Measurements from ENCODE around the gene CALHM5.

CALHM5 gene

DNA sequence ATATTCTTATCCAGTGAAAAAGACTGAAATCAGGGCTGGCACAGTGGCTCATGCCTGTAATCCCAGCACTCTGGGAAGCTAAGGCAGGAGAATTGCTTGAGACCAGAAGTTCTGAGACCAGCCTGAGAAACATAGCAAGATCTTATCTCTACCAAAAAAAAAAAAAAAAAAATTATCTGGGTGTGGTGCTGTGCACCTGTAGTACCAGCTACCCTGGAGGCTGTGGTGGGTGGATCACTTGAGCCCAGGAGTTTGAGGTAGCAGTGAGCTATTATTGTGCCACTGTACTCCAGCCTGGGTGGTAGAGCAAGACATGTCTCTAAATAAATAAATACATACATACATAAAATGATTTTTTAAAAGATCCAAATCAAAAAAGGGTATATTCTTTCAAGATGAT is 43.9 kb upstream of the CALHM5 start:
- TF ChIP-seq MYC (IDR thresholded peaks at IDR 0.05; ENCODE audit: low read depth, low read length) (no peak), POLR2A (IDR thresholded peaks at IDR 0.05; ENCODE audit: extremely low read depth, insufficient read length) (no peak)
- TF ChIP-seq, protein P1, sequence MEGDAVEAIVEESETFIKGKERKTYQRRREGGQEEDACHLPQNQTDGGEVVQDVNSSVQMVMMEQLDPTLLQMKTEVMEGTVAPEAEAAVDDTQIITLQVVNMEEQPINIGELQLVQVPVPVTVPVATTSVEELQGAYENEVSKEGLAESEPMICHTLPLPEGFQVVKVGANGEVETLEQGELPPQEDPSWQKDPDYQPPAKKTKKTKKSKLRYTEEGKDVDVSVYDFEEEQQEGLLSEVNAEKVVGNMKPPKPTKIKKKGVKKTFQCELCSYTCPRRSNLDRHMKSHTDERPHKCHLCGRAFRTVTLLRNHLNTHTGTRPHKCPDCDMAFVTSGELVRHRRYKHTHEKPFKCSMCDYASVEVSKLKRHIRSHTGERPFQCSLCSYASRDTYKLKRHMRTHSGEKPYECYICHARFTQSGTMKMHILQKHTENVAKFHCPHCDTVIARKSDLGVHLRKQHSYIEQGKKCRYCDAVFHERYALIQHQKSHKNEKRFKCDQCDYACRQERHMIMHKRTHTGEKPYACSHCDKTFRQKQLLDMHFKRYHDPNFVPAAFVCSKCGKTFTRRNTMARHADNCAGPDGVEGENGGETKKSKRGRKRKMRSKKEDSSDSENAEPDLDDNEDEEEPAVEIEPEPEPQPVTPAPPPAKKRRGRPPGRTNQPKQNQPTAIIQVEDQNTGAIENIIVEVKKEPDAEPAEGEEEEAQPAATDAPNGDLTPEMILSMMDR (IDR thresholded peaks at IDR 0.05; ENCODE audit: low read depth, low read length): no peak
- TF ChIP-seq, protein P2, sequence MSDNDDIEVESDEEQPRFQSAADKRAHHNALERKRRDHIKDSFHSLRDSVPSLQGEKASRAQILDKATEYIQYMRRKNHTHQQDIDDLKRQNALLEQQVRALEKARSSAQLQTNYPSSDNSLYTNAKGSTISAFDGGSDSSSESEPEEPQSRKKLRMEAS (IDR thresholded peaks at IDR 0.05; ENCODE audit: low read depth, low read length): no peak
- DNase-seq (ENCODE audit: low read depth): no peak

DNA sequence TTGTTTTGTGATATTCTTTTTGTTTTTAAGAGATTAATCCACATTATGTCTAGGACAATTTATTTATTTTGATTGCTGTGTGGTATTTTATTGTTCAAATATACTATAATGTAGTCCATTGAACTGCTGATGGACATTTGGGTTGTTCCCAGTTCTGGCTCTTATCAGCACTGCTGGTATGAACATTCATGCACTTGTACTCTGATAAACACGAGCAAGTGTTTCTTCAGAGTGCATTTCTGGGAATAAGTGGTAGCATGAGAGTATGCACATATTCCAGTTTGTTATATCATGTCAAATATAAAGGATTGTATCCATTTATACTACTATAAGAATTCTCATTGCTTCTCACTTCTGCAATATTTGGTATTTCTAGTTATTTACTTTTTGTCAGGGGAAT is 43.1 kb upstream of the CALHM5 start:
- no peak overlapping the region for H3K4me3 ChIP-seq (ENCODE audit: low read depth, low read length)
- no peak for DNase-seq (ENCODE audit: low read depth)
- TF ChIP-seq, protein P2 (IDR thresholded peaks at IDR 0.05; ENCODE audit: low read depth, low read length): no peak
- TF ChIP-seq, protein P1 (IDR thresholded peaks at IDR 0.05; ENCODE audit: low read depth, low read length): no peak
- no peak for TF ChIP-seq POLR2A (IDR thresholded peaks at IDR 0.05; ENCODE audit: extremely low read depth, insufficient read length)
- no peak for TF ChIP-seq MYC (IDR thresholded peaks at IDR 0.05; ENCODE audit: low read depth, low read length)

More for the DNA sequence above, 43.9 kb upstream of the CALHM5 start:
- no peak overlapping the region for H3K4me3 ChIP-seq (ENCODE audit: low read depth, low read length)

DNA sequence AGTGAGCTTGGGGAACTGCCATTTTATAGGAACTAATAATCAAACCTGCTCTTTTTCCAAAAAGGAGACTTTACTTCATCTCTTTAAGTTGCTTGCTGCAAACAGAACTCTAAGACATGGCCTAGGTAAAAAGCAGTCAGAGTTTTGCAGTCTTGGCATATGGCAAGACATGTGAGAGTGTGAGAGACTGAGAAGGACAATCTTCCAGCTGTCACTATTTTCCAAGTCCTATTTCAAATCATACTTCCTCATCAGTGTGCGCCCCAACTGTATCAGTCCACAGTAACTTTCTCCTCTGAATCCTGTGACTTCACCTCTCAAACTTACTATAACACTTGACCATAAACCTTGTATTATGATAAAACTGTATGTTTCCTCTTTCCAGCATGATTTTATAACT is 39.9 kb upstream of the CALHM5 start:
- no peak overlapping the region for H3K4me3 ChIP-seq (ENCODE audit: low read depth, low read length)
- no peak for TF ChIP-seq MYC (IDR thresholded peaks at IDR 0.05; ENCODE audit: low read depth, low read length)
- TF ChIP-seq, protein P2 (IDR thresholded peaks at IDR 0.05; ENCODE audit: low read depth, low read length): no peak
- no peak for TF ChIP-seq POLR2A (IDR thresholded peaks at IDR 0.05; ENCODE audit: extremely low read depth, insufficient read length)
- TF ChIP-seq, protein P1 (IDR thresholded peaks at IDR 0.05; ENCODE audit: low read depth, low read length): no peak
- DNase-seq (ENCODE audit: low read depth): no peak

DNA sequence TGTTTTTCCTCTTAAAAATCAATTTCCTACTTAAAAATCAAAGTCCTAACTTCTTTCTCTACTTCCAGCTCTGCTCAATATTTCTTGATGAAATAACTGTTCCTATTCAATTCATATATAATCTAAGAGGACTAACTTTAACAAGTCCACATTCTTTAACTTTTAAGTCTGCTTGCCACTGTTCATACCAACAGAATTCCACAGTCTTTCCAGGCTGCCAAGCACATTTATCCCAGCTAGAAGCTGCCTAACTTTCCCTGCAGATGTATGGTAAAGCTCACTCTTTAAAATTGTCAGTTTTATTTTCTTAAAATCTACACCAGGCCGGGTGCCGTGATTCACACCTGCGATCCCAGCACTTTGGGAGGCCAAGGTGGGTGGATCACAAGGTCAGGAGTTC is 38.7 kb upstream of the CALHM5 start:
- TF ChIP-seq, protein P1 (IDR thresholded peaks at IDR 0.05; ENCODE audit: low read depth, low read length): no peak
- no peak for TF ChIP-seq MYC (IDR thresholded peaks at IDR 0.05; ENCODE audit: low read depth, low read length)
- TF ChIP-seq, protein P2 (IDR thresholded peaks at IDR 0.05; ENCODE audit: low read depth, low read length): no peak
- no peak for TF ChIP-seq POLR2A (IDR thresholded peaks at IDR 0.05; ENCODE audit: extremely low read depth, insufficient read length)
- H3K4me3 ChIP-seq (ENCODE audit: low read depth, low read length): no peak overlapping the region
- no peak for DNase-seq (ENCODE audit: low read depth)

DNA sequence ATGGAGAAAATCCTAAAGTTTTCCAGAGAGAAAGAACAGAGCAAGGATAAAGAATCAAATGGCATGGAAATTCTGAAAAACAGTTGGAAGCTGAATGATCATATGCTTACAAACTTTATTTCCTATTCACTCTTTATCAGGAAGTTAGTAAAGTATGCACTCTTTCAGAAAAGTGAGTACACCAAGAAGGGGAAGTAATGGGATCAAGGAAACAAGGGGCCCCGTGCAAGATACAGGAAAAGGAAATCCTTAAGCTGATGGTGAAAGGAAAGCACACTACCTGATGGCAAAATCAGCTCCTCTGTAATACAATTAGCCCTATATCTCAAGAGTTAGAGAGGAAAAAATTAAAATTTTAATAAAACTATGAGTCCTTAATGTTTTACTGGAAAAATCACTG is 36.3 kb upstream of the CALHM5 start:
- DNase-seq (ENCODE audit: low read depth): peak; percentile 59
- H3K4me3 ChIP-seq (ENCODE audit: low read depth, low read length): no peak overlapping the region
- TF ChIP-seq, protein P1 (IDR thresholded peaks at IDR 0.05; ENCODE audit: low read depth, low read length): no peak
- TF ChIP-seq POLR2A (IDR thresholded peaks at IDR 0.05; ENCODE audit: extremely low read depth, insufficient read length): no peak
- no peak for TF ChIP-seq MYC (IDR thresholded peaks at IDR 0.05; ENCODE audit: low read depth, low read length)
- TF ChIP-seq, protein P2 (IDR thresholded peaks at IDR 0.05; ENCODE audit: low read depth, low read length): no peak
